ENCODE results near the gene TBC1D14.

TBC1D14 gene

DNA sequence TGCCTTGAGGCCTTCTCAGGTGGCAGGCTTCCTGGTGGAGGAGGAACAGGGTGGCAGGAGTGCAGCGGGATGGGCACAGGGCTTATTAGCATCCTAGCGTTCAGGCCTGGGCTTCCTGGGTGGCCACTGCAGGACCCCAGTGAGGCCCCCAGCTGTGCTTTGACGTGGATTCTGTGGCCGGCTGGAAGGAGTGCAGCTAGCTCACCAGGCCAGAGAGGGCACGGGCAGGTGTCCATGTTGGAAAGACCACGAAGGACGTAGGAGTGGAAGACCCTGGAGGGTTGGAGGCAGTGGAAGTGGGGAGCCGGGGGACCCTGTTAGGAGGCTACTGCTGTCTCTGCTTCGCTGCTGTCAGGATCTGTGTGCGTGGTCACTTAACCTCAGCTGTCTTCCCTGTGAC is 120.3 kb downstream of the TBC1D14 start:
- no peak overlapping the region for H3K27ac ChIP-seq

GRCh38 chr4:7030856-7031255 is 121.2 kb downstream of the TBC1D14 start:
- TF ChIP-seq, protein P1, sequence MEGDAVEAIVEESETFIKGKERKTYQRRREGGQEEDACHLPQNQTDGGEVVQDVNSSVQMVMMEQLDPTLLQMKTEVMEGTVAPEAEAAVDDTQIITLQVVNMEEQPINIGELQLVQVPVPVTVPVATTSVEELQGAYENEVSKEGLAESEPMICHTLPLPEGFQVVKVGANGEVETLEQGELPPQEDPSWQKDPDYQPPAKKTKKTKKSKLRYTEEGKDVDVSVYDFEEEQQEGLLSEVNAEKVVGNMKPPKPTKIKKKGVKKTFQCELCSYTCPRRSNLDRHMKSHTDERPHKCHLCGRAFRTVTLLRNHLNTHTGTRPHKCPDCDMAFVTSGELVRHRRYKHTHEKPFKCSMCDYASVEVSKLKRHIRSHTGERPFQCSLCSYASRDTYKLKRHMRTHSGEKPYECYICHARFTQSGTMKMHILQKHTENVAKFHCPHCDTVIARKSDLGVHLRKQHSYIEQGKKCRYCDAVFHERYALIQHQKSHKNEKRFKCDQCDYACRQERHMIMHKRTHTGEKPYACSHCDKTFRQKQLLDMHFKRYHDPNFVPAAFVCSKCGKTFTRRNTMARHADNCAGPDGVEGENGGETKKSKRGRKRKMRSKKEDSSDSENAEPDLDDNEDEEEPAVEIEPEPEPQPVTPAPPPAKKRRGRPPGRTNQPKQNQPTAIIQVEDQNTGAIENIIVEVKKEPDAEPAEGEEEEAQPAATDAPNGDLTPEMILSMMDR (conservative IDR thresholded peaks at IDR 0.05), result no peak

More for the DNA sequence above, 120.3 kb downstream of the TBC1D14 start:
- TF ChIP-seq, protein P1 (conservative IDR thresholded peaks at IDR 0.05), result no peak

GRCh38 chr4:7031558-7032449 is 122.2 kb downstream of the TBC1D14 start:
- TF ChIP-seq, protein P1 (conservative IDR thresholded peaks at IDR 0.05), result no peak
- H3K27ac ChIP-seq, result no peak overlapping the region

More at GRCh38 chr4:7030856-7031255, 121.2 kb downstream of the TBC1D14 start:
- H3K27ac ChIP-seq, result no peak overlapping the region

GRCh38 chr4:7032596-7032995 is 123.0 kb downstream of the TBC1D14 start:
- TF ChIP-seq, protein P1 (conservative IDR thresholded peaks at IDR 0.05), result no peak

GRCh38 chr4:7034262-7035081 is 124.8 kb downstream of the TBC1D14 start:
- TF ChIP-seq, protein P1 (conservative IDR thresholded peaks at IDR 0.05), result 0 out of 2 replicates have a peak, but pooled peaks have one; percentile 7
- peak overlapping the region; percentile 71 for H3K27ac ChIP-seq

More at GRCh38 chr4:7032596-7032995, 123.0 kb downstream of the TBC1D14 start:
- no peak overlapping the region; the same call in 1 of the 2 replicates for H3K27ac ChIP-seq

DNA sequence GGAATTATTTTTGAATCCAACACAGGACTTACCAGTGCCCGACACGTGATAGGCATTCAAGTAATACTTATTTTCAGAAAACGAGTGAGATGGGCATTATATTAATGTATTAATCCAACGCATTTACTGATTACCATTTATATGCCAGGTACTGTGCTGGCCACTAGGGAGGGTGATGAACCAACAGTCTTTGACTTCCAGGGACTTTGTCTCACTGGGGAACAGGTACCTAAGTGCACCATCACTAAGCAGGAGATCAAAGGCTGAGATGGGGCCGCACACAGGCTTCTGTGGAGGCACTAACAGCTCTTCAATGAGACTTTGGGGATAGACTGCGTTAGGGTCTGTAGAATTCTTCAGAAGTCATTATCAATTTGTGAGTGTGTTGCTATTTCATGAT is 127.8 kb downstream of the TBC1D14 start:
- TF ChIP-seq, protein P1 (conservative IDR thresholded peaks at IDR 0.05), result peak; percentile 29; the same call in 1 of the 2 replicates
- H3K27ac ChIP-seq, result no peak overlapping the region

- TF ChIP-seq, protein P1 (conservative IDR thresholded peaks at IDR 0.05), result no peak
- no peak overlapping the region for H3K27ac ChIP-seq
Measured at GRCh38 chr4:7040765-7041164, 131.1 kb downstream of the TBC1D14 start.

All from VCaP (cell line).